GM19463 (cell line): Measurements from ENCODE around the gene SEC14L5.
"Not testable (repeated sequence)": the region's sequence is repeated elsewhere in the genome, so short reads cannot be mapped to it uniquely, and the experiment has no call there.

Experiments
- ATAC-seq: cut with Tn5 transposase; IDR thresholded peaks from one replicate; pipeline ENCODE4 v1.9.1; 2021; ENCODE audit warnings: mild to moderate bottlenecking, moderate library complexity; ENCODE audit not compliant: unreplicated experiment

Gene SEC14L5

DNA sequence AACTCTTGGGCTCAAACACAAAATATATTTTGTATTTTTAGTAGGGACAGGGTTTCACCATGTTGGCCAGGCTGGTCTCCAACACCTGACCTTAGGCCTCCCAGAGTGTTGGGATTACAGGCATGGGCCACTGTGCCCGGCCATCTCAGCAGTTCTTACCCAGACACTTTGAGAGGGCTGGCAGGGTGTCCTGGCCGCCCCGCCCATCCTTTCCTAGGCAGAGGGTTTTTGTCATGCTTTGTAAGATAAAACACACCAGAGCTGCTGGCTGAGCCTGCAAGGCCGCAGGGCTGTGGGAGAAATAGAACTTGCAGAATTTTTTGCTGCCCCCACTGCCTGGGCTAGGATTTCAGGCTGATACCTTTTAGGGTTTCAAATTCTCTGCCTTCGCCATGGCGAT lies 29.9 kb upstream of the SEC14L5 start:
- no peak for ATAC-seq

DNA sequence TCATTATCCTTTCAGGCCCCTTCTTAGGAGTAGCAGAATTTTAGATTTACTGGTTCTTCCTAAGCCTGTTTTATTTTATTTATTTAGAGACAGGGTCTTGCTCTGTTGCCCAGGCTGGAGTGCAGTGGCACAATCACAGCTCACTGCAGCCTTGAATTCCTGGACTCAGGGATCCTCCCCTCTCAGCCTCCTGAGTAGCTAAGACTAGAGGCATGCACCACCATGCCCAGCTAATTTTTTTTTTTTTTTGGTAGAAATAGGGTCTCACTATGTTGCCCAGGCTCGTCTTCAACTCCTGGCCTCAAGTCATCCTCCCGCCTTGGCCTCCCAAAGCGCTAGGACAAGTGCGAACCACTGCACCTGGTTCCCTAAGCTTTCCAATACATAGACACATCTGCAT lies 28.5 kb upstream of the SEC14L5 start:
- ATAC-seq, result not testable (repeated sequence)

DNA sequence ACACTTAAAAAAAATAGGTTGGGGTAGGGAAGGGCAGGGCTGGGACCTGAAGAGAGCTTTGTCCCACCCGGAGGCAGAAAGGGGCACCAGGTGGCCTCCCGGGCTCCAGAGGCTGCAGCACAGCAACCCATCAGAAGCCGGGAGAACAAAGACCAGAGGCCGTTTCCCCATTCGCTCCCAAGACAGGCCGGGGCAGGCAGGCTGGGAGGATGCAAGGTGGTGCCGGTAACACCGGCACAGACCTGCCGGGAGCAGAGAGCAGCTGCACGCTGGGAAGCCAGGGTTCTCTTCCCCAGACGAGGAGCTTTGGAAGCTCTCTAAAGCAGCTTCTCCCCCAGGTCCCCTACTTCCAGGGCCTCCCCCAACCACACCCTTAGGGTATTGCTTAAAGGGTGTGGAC lies 26.7 kb upstream of the SEC14L5 start:
- ATAC-seq, result no peak

DNA sequence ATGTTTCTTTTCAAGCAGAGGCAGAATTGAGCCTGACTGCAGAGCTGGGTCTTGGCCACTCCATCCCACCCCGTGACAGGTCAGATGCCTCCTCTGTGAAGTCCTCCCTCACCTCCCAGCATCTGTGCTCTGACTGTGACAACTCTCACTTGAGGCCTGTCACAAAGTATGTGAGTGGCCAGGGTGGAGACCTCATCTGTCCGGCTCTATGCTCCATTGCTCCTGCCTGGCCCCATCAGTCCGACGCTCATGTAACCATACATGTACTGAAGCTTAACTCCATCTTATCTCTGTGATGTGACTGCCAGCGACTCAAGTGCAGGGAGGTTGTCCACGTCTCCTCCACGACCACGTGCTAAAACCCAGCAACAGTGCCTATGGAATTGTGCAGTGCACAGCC lies 24.7 kb upstream of the SEC14L5 start:
- ATAC-seq, result no peak

DNA sequence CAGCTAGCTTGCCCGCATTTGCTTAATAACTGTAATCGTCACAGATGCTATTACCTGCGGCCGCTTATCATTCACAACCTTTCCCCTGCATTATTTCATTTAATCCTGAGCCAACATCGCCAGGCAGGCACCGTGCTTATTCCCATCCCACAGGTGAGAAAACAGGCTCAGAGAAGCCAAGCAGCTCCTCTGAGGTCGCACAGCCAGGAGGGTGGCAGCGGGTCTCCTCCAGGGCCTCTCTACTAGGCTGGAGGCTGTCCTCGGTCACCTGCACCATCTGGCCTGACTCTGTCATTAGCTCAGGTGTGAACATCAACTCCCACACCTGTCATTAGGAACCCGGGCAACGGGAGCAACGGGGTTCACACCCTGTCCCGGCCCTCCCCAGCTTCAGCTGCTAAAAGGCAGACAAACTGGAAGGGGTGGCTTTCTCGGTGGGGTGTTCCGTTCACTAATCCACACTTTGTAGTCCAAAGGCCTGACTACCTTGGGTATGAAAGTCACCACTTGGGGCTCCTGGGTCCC lies 24.2 kb upstream of the SEC14L5 start:
- no peak for ATAC-seq

DNA sequence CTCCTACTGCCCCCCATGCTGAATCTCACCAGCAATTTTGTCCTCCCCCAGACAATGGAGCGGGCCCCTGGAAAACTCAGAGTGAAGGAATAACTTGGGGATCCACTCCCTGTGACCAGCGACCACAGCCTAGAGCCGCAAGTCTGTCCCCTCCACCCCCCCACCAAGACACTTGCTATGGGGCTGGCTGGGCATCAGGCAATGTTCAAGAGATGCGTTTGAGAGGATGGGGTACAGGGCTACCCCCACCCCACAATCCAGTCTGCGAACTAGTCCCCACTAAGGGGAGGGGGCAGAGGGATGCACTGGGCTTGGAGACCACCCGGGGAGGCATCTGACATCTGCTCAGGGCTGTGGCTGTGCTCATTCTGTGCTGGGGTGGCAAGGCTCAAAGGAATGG lies 23.5 kb upstream of the SEC14L5 start:
- no peak for ATAC-seq

DNA sequence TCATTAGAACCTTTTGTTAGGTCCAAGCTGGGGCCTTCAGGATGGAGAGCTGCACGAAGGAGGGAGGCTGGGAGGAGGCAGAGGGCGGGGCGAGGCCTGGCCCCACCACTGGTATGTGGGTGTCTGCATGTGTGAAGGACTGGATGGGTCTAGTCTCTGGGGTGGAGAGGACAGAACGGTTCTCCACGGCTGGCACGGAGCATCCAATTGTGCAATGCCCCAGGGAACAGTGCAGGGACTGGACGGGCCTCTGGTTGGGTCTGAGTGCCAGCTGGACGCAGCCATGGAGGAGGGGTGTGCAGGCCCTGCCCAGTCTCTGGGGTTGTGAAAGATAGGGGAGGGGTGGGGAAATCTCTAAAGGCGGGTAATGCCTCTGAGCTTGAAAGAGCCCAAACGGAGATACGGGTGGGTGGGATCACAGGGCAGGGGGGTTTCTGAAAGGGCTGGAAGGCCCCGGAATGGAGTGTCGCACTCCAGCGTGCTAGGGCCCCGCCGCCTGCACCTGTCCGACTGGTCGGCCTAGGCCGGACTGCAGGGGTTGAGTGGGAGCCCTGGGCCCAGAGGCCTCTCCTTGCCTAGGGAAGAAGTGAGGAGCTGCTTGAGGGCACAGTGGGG lies 22.8 kb upstream of the SEC14L5 start:
- no peak for ATAC-seq

DNA sequence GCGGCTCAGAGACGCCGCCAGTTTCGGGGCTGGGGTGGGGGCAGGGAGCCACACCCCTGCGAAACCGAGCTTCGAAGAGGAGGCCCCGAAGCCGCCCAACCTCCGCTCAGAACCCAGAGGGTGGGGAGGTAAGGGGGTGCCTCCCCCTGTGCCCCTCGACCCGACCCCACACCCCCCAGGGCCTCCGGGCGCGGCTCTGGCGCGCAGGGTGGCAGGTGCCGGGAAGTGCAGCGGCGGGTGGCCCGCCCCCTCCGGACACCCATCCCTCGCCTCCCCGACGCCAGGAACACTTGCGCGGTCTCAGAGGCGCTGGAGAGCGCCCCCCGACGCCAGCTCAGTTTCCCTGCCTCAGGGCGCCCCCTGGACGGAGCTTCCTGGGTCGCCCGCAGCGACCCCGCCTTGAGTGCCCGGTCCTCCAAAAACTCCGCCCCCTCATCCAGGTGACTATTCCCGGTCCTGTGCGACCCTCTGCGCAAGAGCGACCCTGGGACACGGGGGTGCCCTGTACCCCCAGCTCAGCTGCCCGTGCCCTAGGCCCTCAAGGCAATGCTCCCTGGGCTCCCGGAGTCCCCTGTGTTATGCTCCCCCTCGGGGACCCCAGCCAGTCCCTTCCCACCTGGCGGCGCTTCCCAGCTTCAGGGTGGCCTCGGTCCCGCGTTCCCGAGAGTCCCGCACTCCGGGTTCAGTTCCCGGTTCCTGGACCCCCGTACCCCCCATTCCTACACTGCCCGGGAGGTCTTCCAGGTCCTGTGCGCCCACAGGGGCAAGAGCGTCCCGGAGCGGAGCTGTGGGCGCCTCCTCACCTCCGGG lies 21.7 kb upstream of the SEC14L5 start:
- no peak for ATAC-seq

DNA sequence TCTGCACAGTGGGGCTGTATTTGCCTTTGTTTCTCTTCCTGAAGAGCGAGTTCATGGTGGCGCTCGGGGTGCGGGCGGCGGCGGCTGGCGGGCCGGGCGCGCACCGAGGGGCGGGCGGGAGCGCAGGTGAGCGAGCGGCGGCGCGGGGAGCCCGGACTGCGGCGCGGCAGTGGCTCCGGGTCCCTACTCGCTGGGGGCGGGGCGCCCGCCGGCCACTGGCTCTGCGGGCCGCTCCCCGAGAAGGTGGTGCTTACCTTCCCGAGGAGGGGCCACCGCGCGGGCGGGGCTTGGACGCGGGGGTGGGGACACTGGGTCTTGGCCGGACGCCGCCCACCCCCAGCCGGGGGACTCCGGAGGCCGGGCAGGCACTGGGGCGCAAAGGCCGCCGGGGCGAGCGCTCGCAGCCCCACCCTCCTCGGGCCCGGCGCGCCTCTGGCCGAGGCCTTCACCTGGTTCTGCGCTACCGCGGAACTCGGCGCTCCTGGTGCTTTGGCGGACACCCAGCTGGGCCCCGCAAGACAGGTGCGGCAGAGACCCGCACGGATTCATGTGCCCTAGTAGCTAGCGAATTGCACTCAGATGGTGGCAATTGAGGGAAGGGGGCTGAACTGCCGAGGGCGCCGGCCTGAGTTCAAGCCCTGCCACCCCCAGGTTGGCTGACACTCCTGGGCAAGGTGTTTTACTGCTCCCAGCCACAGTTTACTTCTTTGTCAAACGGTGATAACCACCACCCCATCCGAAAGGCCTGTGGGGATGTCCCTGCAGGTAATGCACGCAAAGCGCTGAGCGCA lies 20.9 kb upstream of the SEC14L5 start, which contains the start of gene PPL:
TSS of gene PPL (minus strand) at position 158 of the 791 bp plus-strand sequence. CDS start at position 55, 103 bp downstream.
- ATAC-seq, result no peak

DNA sequence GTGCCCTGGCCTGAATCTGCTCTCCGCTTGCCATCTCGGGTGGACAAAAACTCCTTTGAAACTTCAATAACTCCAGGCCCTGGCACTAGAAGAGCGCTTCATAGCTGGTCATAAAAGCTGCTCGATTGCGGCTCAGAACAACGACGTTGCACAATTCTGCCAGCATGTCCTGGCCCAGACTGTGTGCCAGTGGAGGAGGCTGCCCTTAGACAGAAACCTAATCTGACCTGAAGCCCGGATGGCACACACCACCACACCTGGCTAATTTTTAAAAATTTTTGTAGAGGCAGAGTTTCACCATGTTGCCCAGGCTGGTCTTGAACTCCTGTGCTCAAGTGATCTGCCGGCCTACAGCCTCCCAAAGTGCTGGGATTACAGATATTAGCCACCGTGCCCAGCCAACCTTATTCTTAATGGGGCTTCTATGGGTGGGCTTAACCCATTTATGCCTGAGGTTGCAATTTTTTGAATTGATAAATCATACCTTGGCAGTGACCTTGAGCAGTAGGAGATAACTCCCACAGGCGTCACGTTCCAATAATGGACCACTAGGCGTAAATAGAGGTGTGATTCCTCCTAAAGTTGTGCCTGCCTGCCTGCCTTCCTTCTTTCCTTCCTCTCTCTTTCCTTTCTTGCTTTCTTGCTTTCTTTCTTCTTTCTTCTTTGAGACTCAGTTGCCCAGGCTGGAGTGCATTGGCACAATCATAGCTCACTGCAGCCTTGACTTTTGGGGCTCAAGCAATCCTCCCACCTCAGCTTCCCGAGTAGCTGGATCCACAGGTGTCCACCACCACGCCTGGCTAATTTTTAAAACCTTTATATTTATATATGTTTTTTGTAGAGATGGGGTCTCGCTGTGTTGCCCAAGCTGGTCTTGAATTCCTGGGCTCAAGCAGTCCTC lies 20.1 kb upstream of the SEC14L5 start:
- no peak for ATAC-seq

DNA sequence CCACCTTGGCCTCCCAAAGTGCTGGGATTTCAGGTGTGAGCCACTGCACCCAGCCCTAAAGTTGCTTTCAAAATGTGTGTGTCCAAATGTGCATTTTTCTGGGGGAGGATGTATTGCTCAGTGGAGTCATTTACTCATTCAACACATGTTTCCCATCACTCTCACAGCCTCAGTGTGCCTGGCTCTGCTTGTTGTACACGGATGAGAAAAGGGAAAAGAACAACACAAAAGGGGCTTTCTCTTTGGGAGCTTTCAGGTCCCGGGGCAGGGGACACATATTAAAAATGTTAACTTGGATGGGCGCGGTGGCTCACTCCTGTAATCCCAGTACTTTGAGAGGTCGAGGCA lies 19.5 kb upstream of the SEC14L5 start:
- ATAC-seq, result no peak

DNA sequence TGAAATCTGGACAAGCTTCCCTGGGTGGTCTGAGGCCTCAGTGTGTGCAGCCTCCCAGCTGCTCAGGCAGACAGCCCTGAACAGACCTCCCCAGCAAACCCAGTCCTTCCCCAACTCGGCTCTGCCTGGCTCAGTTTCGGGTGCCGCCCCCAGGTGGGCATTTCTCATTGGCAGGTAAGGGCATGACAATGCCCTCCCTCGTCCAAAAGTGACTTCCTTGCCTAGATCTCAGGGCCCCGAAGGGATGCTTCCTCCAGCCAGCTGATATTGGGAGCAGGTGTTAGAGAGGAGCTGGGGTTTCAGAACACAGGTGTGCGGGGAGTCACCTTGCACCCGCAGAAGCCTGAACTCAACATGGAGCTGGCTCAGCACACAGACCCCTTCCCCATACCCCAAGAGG lies 17.4 kb upstream of the SEC14L5 start:
- no peak for ATAC-seq

DNA sequence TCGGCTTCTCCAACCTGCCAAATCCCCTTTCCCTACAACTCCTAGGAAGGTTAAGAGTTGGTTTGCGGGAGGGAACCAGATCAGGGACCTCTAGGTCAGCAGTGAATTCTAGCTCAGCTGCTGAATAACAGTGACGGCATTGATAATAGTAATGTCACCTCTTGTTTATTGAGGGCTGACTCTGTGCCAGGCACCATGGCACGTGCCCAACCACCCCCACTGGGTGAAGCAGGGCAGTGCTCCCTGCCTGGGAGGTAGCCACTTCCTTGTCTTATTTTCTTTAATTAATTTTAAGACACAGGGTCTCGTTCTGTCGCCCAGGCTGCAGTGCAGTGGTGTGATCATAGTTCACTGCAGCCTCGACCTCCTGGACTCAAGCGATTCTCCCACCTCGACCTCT lies 15.6 kb upstream of the SEC14L5 start:
- no peak for ATAC-seq

DNA sequence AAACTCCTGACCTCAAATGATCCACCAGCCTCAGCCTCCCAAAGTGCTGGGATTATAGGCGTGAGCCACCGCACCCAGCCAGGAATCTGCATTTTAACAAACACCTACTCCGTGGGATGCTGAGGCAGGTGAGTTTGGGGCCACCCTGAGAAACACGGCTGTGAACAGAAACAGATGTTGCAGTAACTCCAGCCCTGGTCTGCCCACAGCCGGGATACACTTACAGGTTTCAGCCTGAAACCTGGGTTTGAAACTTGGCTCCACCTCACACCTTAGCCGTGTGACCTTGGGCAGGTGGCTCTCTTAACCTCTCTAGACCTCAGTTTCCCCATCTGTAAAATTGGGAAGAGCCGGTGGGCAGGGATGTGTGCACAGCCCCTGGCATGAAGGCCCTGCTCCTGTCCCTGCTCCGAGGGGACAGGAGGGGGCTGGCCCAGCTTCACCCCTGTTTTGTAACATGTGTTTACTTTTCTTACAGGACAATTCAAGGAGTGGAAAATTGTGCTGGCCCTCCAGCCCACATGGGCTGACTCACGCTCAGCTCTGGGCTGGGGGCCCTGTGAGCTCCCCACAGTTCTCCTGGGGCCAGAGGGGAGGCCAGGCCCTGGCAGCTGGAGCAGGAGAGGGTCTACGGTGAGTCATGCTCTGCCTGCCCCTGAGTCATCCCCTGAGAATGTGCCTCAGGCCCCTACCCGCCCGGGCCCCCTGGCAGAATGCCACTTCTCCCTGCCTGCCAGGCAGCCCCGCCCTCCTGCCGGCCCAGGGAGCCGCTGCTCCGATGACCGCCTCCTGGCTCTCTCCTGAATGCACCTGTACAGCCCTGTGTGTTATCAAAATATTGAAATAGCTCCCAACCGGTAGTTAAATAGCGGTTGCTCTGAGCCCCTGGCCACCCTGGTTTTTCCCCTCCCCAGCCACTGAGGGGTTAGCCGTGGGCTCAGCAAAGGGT lies 13.5 kb upstream of the SEC14L5 start:
- ATAC-seq, result no peak

DNA sequence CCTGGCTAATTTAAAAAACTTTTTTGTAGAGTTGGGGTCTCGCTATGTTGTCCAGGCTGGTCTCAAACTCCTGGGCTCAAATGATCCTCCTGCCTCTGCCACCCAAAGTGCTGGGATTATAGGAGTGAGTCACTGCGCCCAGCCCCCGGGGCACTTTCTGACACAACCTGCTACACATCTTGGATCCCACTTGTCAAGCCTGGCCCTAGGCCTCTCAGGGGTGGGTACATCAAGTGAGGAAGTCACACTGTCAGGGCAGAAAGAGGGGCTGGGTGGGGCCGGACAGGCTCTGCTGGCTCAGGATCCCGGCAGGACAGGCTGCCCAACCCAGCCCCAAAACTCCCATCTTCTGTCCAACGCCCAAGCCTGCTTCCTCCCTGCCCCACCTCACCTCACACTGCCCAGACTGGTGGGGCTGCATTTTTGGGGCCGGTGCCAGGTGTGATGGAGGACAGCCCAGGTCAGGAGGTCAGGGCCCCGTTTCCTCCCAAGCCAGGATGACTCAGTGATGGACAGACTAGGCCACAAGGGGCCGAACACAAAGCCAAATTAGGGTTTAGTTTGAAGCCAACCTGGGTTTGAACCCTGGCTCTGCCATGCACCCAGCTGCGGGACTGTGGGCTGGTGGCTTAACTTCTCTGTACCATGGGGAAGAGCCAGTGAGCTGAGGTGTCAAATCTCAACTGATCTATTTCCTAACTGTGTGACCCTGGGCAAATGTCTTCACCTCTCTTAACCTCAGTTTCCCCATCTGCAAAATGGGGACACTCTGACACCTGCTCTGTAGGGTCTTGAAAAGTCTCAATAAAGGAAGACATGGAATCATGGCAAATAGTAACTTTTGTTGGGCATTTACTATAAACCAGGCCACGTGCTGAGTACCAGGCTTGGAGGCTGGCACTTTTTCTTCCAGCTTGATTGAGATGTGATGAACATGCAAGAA lies 12.3 kb upstream of the SEC14L5 start:
- no peak for ATAC-seq

DNA sequence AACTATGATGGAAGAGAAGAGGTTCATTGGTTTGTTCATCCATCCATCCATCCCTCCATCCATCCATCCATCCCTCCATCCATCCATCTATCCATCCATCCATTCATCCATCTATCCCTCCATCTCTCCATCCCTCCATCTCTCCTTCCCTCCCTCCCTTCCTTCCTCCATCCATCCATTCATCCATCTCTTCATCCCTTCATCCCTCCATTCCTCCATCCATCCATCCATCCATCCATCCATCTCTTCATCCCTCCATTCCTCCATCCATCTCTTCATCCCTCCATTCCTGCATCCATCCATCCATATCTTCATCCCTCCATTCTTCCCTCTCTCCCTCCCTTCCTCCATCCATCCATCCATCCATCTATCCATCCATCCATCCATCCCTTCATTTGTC lies 11.2 kb upstream of the SEC14L5 start:
- no peak for ATAC-seq

DNA sequence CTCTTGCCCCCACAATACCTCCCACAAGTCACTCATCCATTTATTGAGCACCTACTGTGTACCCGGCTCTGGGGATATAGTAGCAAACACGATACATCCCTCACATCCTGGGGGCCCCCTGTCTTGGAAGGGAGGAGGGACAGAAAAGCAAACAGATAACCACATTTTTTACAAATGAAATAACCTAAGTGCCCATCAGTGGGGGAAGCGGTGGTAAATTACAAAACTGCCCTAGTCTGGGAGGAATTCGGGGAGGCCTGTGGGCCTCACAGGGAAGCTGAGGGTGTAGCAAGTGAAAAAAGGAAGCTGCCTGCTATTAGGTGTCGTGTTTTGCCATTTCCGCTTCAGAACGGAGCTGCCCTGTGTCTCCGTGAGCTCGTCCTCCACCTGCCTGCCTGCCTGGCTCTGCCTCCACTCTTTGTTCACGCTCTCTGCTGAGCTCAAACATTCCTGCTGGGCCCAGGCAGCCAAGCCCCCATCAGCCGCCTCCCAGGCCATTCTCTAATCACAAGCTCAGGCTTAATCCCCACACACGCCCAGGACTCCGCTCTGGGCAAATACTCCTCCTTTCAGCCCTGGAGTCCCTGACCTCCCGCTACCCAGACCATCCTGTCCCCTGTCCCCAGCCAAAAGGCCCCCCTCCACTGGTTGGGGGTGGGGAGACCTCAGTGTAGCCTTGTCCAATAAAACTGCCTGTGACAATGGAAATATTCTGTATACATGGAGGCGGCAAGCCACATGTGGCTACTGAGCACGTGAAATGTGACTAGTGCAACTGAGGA lies 10.2 kb upstream of the SEC14L5 start:
- ATAC-seq, result no peak
